ENCODE measurements around the gene HBEGF. TPM values are rescaled to one million over a fixed set of nuclear protein-coding genes. Genes with fewer than 3 reads are reported as not detected.
A peak's percentile ranks its signal among the peaks of the same experiment; 100 is the strongest.

Gene HBEGF
- total and polyA plus RNA-seq, 8 donors: 1.2 to 39.8 (median 13.4) TPM

DNA sequence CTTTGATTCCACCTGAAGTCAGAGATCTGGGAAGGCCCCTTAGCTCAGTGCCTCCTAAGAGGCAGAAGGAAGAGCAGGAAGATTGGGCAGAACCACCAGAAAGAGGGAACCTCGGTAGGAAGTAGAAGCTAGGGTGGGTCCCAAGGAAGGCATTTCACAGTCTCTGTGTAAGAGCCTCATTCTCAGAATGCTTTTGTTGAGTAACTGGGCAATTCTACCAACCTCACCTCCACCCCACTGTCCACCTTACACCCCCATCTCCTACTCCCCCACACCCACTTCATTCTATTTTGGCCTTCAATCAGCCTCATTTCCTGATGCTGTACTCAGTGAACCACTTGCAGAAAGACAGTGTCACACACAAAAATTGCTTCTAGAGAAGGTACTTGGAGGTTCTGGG lies 3.5 kb downstream of the HBEGF start:
- H3K27ac ChIP-seq: peak overlapping the region in 4 of 5 donors; percentile 90 to 93 (median 90)

DNA sequence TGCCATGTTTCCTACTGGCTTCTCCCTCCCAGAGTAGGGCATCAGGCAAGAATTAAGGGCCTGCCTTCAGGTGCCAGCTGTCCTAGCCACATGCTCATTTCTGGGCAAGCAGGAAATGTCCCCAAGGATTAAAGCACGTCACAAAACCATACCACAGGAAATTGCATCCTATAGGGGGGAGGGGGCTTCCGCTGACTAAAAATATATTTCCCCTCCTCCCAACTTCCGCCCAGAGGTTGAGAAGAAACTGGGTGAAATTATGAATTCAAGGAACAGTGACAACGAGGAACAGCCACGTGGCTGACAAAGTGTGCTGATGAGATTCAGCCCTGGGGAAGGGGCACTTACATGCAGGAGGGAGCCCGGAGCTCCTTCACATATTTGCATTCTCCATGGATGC lies 4.1 kb downstream of the HBEGF start:
- TF ChIP-seq EP300 (IDR thresholded peaks at IDR 0.05) (no peak), POLR2AphosphoS5 (IDR thresholded peaks at IDR 0.05) (peak in 1 of 3 donors; percentile 1)
- intact Hi-C loops (cut with DNase I; ENCODE audit: low total_unique reads): no loop called here
- peak in 1 of 2 donors; percentile 67 for DNase-seq
- Histone ChIP-seq H3K4me3 (peak overlapping the region in 2 of 4 donors; percentile 17 to 24), H3K27me3 (no peaks in the 10 kb centered on the region), H3K9me3 (no peaks in the 10 kb centered on the region), H3K27ac (peak overlapping the region; percentile 37 to 93 (median 90)), H3K36me3 (peaks cover 6 to 66% (median 43%) of the 10 kb centered on the region in 4 donors), H3K4me1 (peaks cover 69 to 94% (median 93%) of the 10 kb centered on the region in 4 donors)
- 51 to 79% (median 56%) methylated on average over 6 of the region's 6 CpGs for WGBS, 5 donors

More for the DNA sequence above, 3.5 kb downstream of the HBEGF start:
- H3K36me3 ChIP-seq: peaks cover 6 to 60% (median 37%) of the 10 kb centered on the region in 4 donors
- no peaks in the 10 kb centered on the region for H3K9me3 ChIP-seq
- no peaks in the 10 kb centered on the region for H3K27me3 ChIP-seq
- no peak for TF ChIP-seq POLR2A (IDR thresholded peaks at IDR 0.05)
- TF ChIP-seq POLR2AphosphoS5 (IDR thresholded peaks at IDR 0.05): no peak
- TF ChIP-seq, protein P1, sequence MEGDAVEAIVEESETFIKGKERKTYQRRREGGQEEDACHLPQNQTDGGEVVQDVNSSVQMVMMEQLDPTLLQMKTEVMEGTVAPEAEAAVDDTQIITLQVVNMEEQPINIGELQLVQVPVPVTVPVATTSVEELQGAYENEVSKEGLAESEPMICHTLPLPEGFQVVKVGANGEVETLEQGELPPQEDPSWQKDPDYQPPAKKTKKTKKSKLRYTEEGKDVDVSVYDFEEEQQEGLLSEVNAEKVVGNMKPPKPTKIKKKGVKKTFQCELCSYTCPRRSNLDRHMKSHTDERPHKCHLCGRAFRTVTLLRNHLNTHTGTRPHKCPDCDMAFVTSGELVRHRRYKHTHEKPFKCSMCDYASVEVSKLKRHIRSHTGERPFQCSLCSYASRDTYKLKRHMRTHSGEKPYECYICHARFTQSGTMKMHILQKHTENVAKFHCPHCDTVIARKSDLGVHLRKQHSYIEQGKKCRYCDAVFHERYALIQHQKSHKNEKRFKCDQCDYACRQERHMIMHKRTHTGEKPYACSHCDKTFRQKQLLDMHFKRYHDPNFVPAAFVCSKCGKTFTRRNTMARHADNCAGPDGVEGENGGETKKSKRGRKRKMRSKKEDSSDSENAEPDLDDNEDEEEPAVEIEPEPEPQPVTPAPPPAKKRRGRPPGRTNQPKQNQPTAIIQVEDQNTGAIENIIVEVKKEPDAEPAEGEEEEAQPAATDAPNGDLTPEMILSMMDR (IDR thresholded peaks at IDR 0.05): no peak
- TF ChIP-seq EP300 (IDR thresholded peaks at IDR 0.05): no peak
- no peak for DNase-seq
- peaks cover 69 to 94% (median 93%) of the 10 kb centered on the region in 4 donors for H3K4me1 ChIP-seq
- WGBS, 5 donors: 38 to 67% (median 41%) methylated on average over 1 of the region's 1 CpG
- intact Hi-C loops (cut with DNase I; ENCODE audit: low total_unique reads): no loop called here
- H3K4me3 ChIP-seq: peak overlapping the region in 3 of 4 donors; percentile 5 to 74 (median 17)

DNA sequence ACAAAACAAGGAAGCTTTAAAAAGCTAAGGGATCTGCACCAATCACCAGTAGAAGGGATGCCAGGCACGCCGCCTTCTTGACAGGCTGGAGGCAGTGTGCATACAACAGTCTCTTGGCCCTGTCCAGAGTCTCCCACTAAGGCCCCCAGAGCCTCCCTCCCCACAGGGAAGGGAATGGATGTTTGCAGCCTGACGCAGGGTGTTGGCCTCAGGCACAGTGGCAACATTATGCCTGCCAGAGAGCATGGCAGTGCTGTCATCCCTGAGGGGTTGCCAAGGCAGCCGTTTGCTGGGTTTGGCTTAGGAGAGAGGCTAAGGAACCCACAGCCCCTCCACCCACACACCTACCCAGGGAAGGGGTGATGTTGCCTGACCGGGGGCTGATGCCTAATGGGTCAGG lies 4.8 kb downstream of the HBEGF start:
- Histone ChIP-seq H3K36me3 (peaks cover 8 to 73% (median 46%) of the 10 kb centered on the region in 4 donors), H3K27me3 (no peaks in the 10 kb centered on the region), H3K4me1 (peaks cover 67 to 94% (median 93%) of the 10 kb centered on the region in 4 donors), H3K9me3 (no peaks in the 10 kb centered on the region), H3K4me3 (peak overlapping the region in 2 of 4 donors; percentile 24), H3K27ac (peak overlapping the region; percentile 22 to 93 (median 90))
- no peak for DNase-seq
- intact Hi-C loops (cut with DNase I; ENCODE audit: low total_unique reads): no loop called here
- WGBS, 5 donors: 49 to 74% (median 60%) methylated on average over 3 to 5 of the region's 5 CpGs
- TF ChIP-seq, protein P1 (IDR thresholded peaks at IDR 0.05): no peak
- TF ChIP-seq POLR2A (IDR thresholded peaks at IDR 0.05): no peak
- TF ChIP-seq POLR2AphosphoS5 (IDR thresholded peaks at IDR 0.05): peak in 1 of 3 donors; percentile 23

DNA sequence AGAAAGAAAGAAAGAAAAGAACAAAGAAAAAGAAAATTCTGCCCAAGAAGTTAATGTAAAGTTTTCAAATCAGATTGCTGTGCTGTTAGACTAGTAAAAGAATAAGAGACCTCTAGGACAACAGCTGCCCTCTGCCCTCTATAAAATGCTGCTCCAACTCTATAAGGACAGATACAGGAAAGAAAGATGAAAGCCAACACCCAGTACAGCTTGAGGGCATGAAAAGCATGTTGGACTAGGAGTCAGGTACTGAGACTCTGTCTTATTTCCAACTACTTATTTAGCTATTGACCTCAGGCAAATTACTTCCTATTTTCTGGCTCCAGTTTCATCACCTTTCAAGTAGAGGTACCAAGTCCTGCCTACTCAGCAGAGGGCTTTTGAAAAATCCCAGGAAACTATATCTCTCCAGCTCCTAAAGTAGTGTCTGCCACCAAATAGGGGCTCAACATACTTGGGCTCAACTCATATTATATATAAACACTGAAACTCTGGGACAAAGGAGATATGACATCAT lies 5.7 kb downstream of the HBEGF start:
- H3K36me3 ChIP-seq: peaks cover 15 to 83% (median 52%) of the 10 kb centered on the region in 4 donors
- DNase-seq: no peak
- TF ChIP-seq EP300 (IDR thresholded peaks at IDR 0.05) (no peak), POLR2AphosphoS5 (IDR thresholded peaks at IDR 0.05) (no peak), POLR2A (IDR thresholded peaks at IDR 0.05) (no peak)
- TF ChIP-seq, protein P1 (IDR thresholded peaks at IDR 0.05): no peak
- peaks cover 72 to 100% (median 95%) of the 10 kb centered on the region in 4 donors for H3K4me1 ChIP-seq
- no peaks in the 10 kb centered on the region for H3K9me3 ChIP-seq
- intact Hi-C loops (cut with DNase I; ENCODE audit: low total_unique reads): no loop called here
- H3K4me3 ChIP-seq: no peak overlapping the region
- H3K27me3 ChIP-seq: no peaks in the 10 kb centered on the region
- peak overlapping the region in 4 of 5 donors; percentile 90 to 93 (median 90) for H3K27ac ChIP-seq

DNA sequence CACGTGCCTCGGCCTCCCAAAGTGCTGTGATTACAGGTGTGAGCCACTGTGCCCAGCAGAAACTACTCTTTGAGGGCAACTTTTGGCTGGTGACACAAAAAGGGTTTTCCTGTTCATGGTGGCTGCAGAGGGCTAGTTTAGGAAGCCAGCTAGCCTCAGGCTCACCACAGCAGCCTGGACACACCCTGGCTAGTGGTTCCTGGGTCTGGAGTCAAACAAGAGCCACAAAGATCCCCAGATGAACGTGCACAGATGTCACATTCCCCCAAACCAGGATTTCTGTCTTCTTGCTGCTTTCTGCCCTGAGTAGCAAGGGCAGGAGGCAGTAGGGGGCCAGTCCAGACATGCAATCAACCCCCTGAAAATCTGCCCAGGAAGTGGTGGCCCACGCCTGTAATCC lies 6.8 kb downstream of the HBEGF start:
- TF ChIP-seq EP300 (IDR thresholded peaks at IDR 0.05): no peak
- no peak for TF ChIP-seq POLR2AphosphoS5 (IDR thresholded peaks at IDR 0.05)
- TF ChIP-seq, protein P1 (IDR thresholded peaks at IDR 0.05): no peak
- no peak for TF ChIP-seq POLR2A (IDR thresholded peaks at IDR 0.05)
- WGBS, 5 donors: 42 to 72% (median 56%) methylated on average over 4 of the region's 4 CpGs

More for the DNA sequence above, 6.8 kb downstream of the HBEGF start:
- Histone ChIP-seq H3K4me3 (no peak overlapping the region), H3K27ac (peak overlapping the region; percentile 3 to 90 (median 59)), H3K9me3 (no peaks in the 10 kb centered on the region), H3K36me3 (peaks cover 19 to 92% (median 61%) of the 10 kb centered on the region in 4 donors), H3K27me3 (no peaks in the 10 kb centered on the region), H3K4me1 (peaks cover 65 to 96% (median 87%) of the 10 kb centered on the region in 4 donors)
- DNase-seq: no peak
- intact Hi-C loops (cut with DNase I; ENCODE audit: low total_unique reads): loop anchor here (5.0 kb wide), 1 partner anchor 87 kb away; no protein-coding TSS in a partner anchor

All from stomach (tissue), 9 donors.